GM12801 (cell line): ENCODE results near the gene PERP.

ENCODE experiments used
- CTCF ChIP-seq: IDR thresholded peaks from one replicate; pipeline ENCODE4 v1.5.1; 2011; ENCODE audit warnings: control low read depth; ENCODE audit not compliant: insufficient read length; ENCODE audit errors: extremely low read depth

The PERP gene

GRCh38 chr6:138092686-138093085 lies 14.5 kb downstream of the PERP start:
- no peak for TF ChIP-seq CTCF

GRCh38 chr6:138089325-138089724 lies 17.9 kb downstream of the PERP start:
- no peak for TF ChIP-seq CTCF

GRCh38 chr6:138088326-138088762 lies 18.9 kb downstream of the PERP start:
- TF ChIP-seq CTCF = no peak

GRCh38 chr6:138087593-138088325 lies 19.5 kb downstream of the PERP start:
- no peak for TF ChIP-seq CTCF

GRCh38 chr6:138086573-138087196 lies 20.5 kb downstream of the PERP start:
- no peak for TF ChIP-seq CTCF

GRCh38 chr6:138085839-138086222 lies 21.4 kb downstream of the PERP start:
- no peak for TF ChIP-seq CTCF

GRCh38 chr6:138084904-138085838 lies 22.0 kb downstream of the PERP start:
- no peak for TF ChIP-seq CTCF
